HepG2 (cell line): ENCODE measurements around the gene ST3GAL5. TPM values are rescaled to one million over a fixed set of nuclear protein-coding genes. Genes with fewer than 3 reads are reported as not detected.

ENCODE experiments used
- ATAC-seq: fragments of 200-7000 bp; cut with Tn5 transposase; 3 replicates; pipeline ENCODE4 v1.9.1; 2020; ENCODE audit warnings: mild to moderate bottlenecking, moderate library complexity
- BruUV-seq: library from RNA; stranded (reverse); fragments of 400-500 nt; replicated peaks from 2 replicates; lab custom pipeline; 2021; lab: Mats Ljungman, UMichigan
- CTCF ChIA-PET: fragments of 300-600 bp; formaldehyde crosslinking; extraction: SDS; loops from one replicate; lab custom pipeline; 2021; ENCODE audit warnings: low total read pairs, inconsistent platforms, low intra/inter-chr PET ratio; lab: Yijun Ruan, JAX
- POLR2A ChIA-PET: fragments of 350-600 bp; sonication (Branson Sonifier 250); formaldehyde crosslinking; loops from one replicate; lab custom pipeline; 2020; ENCODE audit warnings: antibody characterized with exemption, inconsistent platforms; lab: Yijun Ruan, JAX
- DNase-seq: peaks from one replicate; pipeline ENCODE4 v3.0.0-alpha.2; 2015; ENCODE audit warnings: low spot score
- FAIRE-seq: peaks from 3 replicates; lab custom pipeline; 2011; peaks lifted over from hg19 to GRCh38; lab: Jason Lieb, UNC
- H2AFZ ChIP-seq: one replicate; pipeline ENCODE4 v1.6.1; 2011; ENCODE audit warnings: low read length, inconsistent platforms
- H3K27ac ChIP-seq: fragments of 300-600 bp; 3 replicates; pipeline ENCODE4 v1.8.0; 2011; ENCODE audit warnings: mixed run types, mild to moderate bottlenecking, mixed read lengths, low read length, inconsistent platforms; ENCODE audit not compliant: insufficient read depth; ENCODE audit errors: extremely low read length
- H3K27me3 ChIP-seq, 2 experiments: fragments of 200-600 bp in 1 of 2; 2 replicates in 1 of 2; 3 replicates in 1 of 2; pipeline versions ENCODE4 v1.6.0 to v1.8.0; 2011; ENCODE audit warnings: low read length in 2 of 2, mild to moderate bottlenecking in 2 of 2, moderate library complexity in 2 of 2, inconsistent platforms in 1 of 2; ENCODE audit not compliant: insufficient read depth in 2 of 2, control insufficient read depth in 1 of 2
- H3K36me3 ChIP-seq, 2 experiments: fragments of 200-600 bp in 1 of 2; replicated peaks in 1 of 2; 2 replicates in 1 of 2; 3 replicates in 1 of 2; pipeline versions ENCODE4 v1.5.1 to v1.8.0; 2011; ENCODE audit warnings: low read length in 2 of 2, inconsistent platforms in 1 of 2; ENCODE audit not compliant: insufficient read depth in 2 of 2, control insufficient read depth in 1 of 2
- H3K4me1 ChIP-seq: 2 replicates; pipeline ENCODE4 v1.5.1; 2012; ENCODE audit warnings: low read length, inconsistent platforms; ENCODE audit not compliant: insufficient read depth
- H3K4me2 ChIP-seq: 2 replicates; pipeline ENCODE4 v1.6.0; 2011; ENCODE audit warnings: low read depth, low read length, inconsistent platforms
- H3K4me3 ChIP-seq, 3 experiments: fragments of 200-600 bp in 1 of 3; sonication (generic), shearing (Covaris generic) in 1 of 3; replicated peaks in 1 of 3; 2 replicates each; pipeline ENCODE4 v1.5.1; 2011 to 2016; ENCODE audit warnings: low read length in 3 of 3, inconsistent platforms in 2 of 3, low read depth in 2 of 3, mild to moderate bottlenecking in 2 of 3, control low read depth in 1 of 3, mixed read lengths in 1 of 3; ENCODE audit not compliant: insufficient read depth in 1 of 3
- H3K79me2 ChIP-seq: one replicate; pipeline ENCODE4 v1.6.1; 2011; ENCODE audit warnings: low read length, inconsistent platforms; ENCODE audit not compliant: insufficient read depth
- H3K9ac ChIP-seq: 2 replicates; pipeline ENCODE4 v1.6.0; 2011; ENCODE audit warnings: mild to moderate bottlenecking, low read depth, low read length, inconsistent platforms; ENCODE audit not compliant: insufficient read depth
- H3K9me3 ChIP-seq: 2 replicates; pipeline ENCODE4 v1.5.1; 2012; ENCODE audit warnings: mild to moderate bottlenecking, low read length
- H4K20me1 ChIP-seq: 2 replicates; pipeline ENCODE4 v1.6.0; 2011; ENCODE audit warnings: inconsistent platforms, mild to moderate bottlenecking, low read length, moderate library complexity; ENCODE audit not compliant: insufficient read depth
- EHMT2 ChIP-seq: fragments of 200-600 bp; sonication (generic); IDR thresholded peaks from 2 replicates; pipeline ENCODE4 v1.7.0; 2017; ENCODE audit warnings: antibody characterized with exemption, low read depth, low read length, borderline replicate concordance
- ELF1 ChIP-seq: sonication (generic); formaldehyde crosslinking; IDR thresholded peaks from 2 replicates; pipeline ENCODE4 v1.4.0; 2020; ENCODE audit warnings: missing genetic modification reagents
- NFATC3 ChIP-seq: sonication (generic); formaldehyde crosslinking; IDR thresholded peaks from 2 replicates; pipeline ENCODE4 v1.5.1; 2020; ENCODE audit warnings: mild to moderate bottlenecking, missing genetic modification reagents
- SIN3A ChIP-seq: IDR thresholded peaks from 2 replicates; pipeline ENCODE4 v1.6.1; 2011; ENCODE audit warnings: low read depth, mild to moderate bottlenecking, control low read depth, low read length, borderline replicate concordance
- ZNF24 ChIP-seq: fragments of 450-650 bp; IDR thresholded peaks from 2 replicates; pipeline ENCODE4 v1.6.1; 2017; ENCODE audit warnings: antibody characterized with exemption, mild to moderate bottlenecking
- WGBS: methylation state at CpG from one replicate; pipeline ENCODE4 v1.1.6; 2017; ENCODE audit warnings: low lambda C conversion rate; 5-methylcytosine and 5-hydroxymethylcytosine counted together
- in situ Hi-C: cut with HindIII; loops from 2 replicates; pipeline ENCODE4 v1.10.0; 2017; ENCODE audit warnings: low pct_unique_long_range_greater_than_20kb; ENCODE audit not compliant: extremely low pct_ligation_motif_present
- intact Hi-C: fragments of 100-400 bp; cut with micrococcal nuclease; formaldehyde crosslinking; loops from one replicate; pipeline ENCODE4 v1.10.0; 2022; ENCODE audit not compliant: unreplicated experiment
- polyA plus RNA-seq, 8 experiments: library from polyadenylated mRNA; depleted of rRNA in 3 of 8; stranded (reverse) in 7 of 8; unstranded in 1 of 8; fragments of >200 nt; fragmentation: Illumina TruSeq in 4 of 8; extraction: Trizol in 4 of 8; gene quantifications; 2 replicates each; pipeline versions ENCODE4 v1.2.1 to v1.2.3, GENCODE V29; 2011 to 2016; ENCODE audit warnings: low read depth in 4 of 8, missing spikeins in 1 of 8, mixed read lengths in 1 of 8; ENCODE audit not compliant: insufficient read depth in 1 of 8
- total RNA-seq, 5 experiments: library from RNA; depleted of rRNA; stranded (reverse); fragments of >200 nt; fragmentation: Illumina TruSeq; extraction: Trizol; gene quantifications; 2 replicates each; pipeline ENCODE4 v1.2.3, GENCODE V29; 2016; ENCODE audit warnings: low read depth in 1 of 5

Gene ST3GAL5
- total and polyA plus RNA-seq, 2 of the 13 experiments (the other 11 are each of a cell fraction or from before 2014, with no cell fraction given), result 1.3 to 2.0 TPM

DNA sequence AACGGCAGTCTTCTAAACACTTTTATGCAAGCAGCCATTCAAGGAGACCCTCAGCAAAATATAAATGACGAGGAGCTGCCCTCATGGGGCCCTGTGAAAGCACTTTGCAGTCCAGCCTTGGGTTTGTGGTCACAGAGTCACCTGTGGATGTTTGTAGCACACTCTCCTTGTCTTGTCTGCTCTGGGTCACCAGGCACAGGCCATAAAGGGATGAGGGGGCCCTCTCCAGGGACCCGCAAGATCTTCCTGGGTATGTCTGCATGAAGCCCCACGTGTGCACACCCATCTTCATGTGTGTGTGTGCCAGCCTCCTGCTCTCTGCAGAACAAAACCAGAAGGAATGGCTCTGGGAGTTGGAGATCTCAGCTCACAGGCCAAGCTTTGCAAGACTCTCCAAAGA, 98.8 kb downstream of the ST3GAL5 start:
- no peak for FAIRE-seq
- POLR2A ChIA-PET, result no interaction called here

DNA sequence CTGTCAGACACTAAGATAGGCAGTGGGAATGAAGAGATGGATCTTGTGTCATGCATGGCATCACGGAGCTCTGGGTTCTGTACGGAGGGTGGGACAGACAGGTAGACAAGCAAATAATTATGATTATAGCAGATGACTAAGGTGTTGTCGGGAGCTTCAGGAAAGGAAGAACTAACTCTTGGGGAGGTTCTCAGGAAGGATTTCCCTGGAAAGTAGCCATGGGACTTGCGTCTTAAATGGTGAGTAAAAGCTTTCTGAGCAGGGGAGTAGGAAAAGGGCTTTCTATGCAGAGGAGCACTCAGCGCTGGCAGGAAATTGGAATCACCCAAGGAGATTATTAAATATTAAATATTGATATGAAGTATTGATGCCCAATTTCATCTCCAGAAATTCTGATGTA, 99.5 kb downstream of the ST3GAL5 start:
- DNase-seq, result no peak

More for the DNA sequence above, 98.8 kb downstream of the ST3GAL5 start:
- Histone ChIP-seq H2AFZ (no peak overlapping the region), H3K4me2 (no peak overlapping the region)
- TF ChIP-seq ZNF24, result no peak
- TF ChIP-seq ELF1 (CRISPR knock-in tag), result no peak
- TF ChIP-seq EHMT2, result no peak
- no peak for TF ChIP-seq SIN3A
- TF ChIP-seq, all 625 proteins: peak for 0
- Histone ChIP-seq H3K4me3 (no peak overlapping the region), H3K79me2 (no peaks in the 10 kb centered on the region), H3K27ac (no peak overlapping the region), H3K27me3 (no peaks in the 10 kb centered on the region; a peak in 1 of 5 replicates), H3K9ac (no peak overlapping the region), H3K9me3 (no peaks in the 10 kb centered on the region), H3K36me3 (no peaks in the 10 kb centered on the region), H3K4me1 (peaks cover 64% of the 10 kb centered on the region), H4K20me1 (no peaks in the 10 kb centered on the region)
- whole genome bisulfite sequencing, result 38% methylated on average over 3 of the region's 4 CpGs
- CTCF ChIA-PET, result no interaction called here
- in situ Hi-C loops (no loop called here), intact Hi-C loops (no loop called here)
- ATAC-seq (no peak), DNase-seq (no peak)
- BruUV-seq, result no TSS peak

More for the DNA sequence above, 99.5 kb downstream of the ST3GAL5 start:
- Histone ChIP-seq H3K27me3 (no peaks in the 10 kb centered on the region; a peak in 1 of 5 replicates), H3K27ac (no peak overlapping the region), H3K9me3 (no peaks in the 10 kb centered on the region), H2AFZ (no peak overlapping the region), H3K4me3 (no peak overlapping the region), H3K79me2 (no peaks in the 10 kb centered on the region), H3K4me1 (peaks cover 56% of the 10 kb centered on the region), H3K9ac (no peak overlapping the region), H3K36me3 (no peaks in the 10 kb centered on the region), H4K20me1 (no peaks in the 10 kb centered on the region), H3K4me2 (no peak overlapping the region)
- intact Hi-C loops, result no loop called here
- in situ Hi-C loops, result no loop called here
- ChIA-PET POLR2A (no interaction called here), CTCF (no interaction called here)
- no peak for ATAC-seq
- WGBS, result 86% methylated on average over 5 of the region's 5 CpGs
- BruUV-seq, result no TSS peak
- no peak for TF ChIP-seq NFATC3
- FAIRE-seq, result no peak
